NCI-H2196 treated with DMSO at 0.1 percent for 48 hours (cell line): Measurements from ENCODE around the gene CDK14.
"Not testable (repeated sequence)": the region's sequence is repeated elsewhere in the genome, so short reads cannot be mapped to it uniquely, and the experiment has no call there.

Experiments used
- DNase-seq: peaks from one replicate; lab custom pipeline; 2025; ENCODE audit not compliant: unreplicated experiment; lab: John Stamatoyannopoulos, UW

CDK14 gene

GRCh38 chr7:90777465-90777864, 181.3 kb downstream of the CDK14 start:
- DNase-seq: no peak

DNA sequence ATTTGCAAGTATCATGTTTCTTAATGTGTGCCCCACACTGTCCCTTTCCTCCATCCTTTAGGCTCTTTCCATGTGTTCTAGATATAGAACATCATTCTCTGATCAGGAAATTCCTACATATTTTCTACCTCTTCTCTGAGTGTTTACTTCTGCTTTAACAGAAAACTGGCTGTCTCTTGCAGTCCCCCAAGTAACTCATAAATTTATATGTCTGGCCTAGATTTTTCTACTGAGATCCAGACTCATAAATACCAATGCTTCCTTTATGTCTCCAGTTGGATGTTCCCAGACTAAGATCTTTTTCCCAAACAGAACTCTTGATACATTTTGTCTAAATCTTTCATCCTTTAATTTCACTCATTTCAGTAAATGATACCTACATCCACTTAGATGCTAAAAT, 181.8 kb downstream of the CDK14 start:
- DNase-seq: no peak

DNA sequence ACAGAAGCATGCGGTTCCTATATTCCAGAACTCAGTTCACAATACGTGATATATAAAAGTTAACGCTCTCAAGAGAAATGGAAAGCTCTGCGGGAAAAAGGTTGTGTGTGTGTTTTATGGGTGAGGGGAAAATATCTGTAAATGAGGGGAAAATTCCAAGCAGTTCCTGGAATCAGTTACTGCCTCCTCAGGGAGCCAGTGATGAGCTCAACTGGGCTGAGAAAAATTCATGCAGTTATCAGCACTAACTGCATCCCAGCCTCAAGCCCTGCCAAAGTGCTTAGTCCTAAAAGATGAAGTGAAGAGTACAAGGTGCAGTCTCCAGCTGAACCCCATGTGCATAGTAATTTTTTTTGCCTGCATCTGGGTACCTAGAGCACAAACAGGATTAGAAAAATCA, 191.9 kb downstream of the CDK14 start:
- DNase-seq: no peak

- no peak for DNase-seq
Observed at GRCh38 chr7:90789736-90790306, 193.7 kb downstream of the CDK14 start.

DNA sequence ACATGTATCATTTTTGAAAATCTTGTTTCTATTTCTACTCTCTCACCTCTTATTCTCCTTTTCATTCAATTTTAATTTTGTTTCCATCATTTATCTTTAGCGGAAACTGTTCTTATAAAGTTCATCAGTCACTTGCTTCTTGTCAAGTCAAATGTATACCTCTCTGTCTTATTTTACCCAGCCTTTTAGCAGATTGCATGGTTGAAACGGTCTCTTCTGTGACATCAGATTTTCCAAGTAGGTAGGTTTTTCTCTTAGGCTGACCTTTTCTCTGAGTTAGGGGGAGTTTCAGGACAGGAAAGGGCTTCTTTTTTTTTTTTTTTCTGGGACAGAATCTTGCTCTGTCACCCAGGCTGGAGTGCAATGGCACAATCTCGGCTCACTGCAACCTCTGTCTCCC, 195.5 kb downstream of the CDK14 start:
- DNase-seq: no peak

DNA sequence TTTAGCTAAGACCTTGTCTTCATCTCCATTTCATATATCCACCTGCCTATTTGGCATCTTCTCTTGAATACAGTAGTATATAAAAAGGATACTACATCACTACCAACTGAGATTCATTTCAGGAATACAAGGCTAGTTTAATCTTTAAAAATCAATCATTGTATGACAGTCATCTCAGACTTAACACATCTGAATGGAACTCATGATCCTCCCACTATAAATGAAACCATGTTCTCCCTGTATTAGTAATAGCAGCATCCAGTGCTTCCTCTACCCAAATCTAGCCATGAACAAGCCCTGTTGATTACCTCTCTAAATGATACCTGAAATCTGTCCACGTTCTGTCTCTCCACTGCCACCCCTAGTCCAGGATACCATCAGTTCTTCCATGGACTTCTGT, 196.2 kb downstream of the CDK14 start:
- DNase-seq: no peak

GRCh38 chr7:90794234-90794633, 198.1 kb downstream of the CDK14 start:
- DNase-seq: not testable (repeated sequence)

GRCh38 chr7:90797596-90797995, 201.5 kb downstream of the CDK14 start:
- no peak for DNase-seq

- DNase-seq: no peak
Observed at GRCh38 chr7:90804370-90804769, 208.2 kb downstream of the CDK14 start.

DNA sequence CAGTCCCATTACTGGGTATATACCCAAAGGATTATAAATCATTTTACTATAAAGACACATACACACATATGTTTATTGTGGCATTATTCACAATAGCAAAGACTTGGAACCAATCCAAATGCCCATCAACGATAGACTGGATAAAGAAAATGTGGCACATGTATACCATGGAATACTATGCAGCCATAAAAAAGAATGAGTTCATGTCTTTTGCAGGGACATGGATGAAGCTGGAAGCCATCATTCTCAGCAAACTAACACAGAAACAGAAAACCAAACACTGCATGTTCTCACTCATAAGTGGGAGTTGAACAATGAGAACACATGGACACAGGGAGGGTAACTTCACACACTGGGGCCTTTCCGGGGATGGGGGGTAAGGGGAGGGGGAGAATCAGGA, 219.4 kb downstream of the CDK14 start:
- DNase-seq: not testable (repeated sequence)

- DNase-seq: peak; percentile 12
Observed at GRCh38 chr7:90816511-90817142, 220.5 kb downstream of the CDK14 start.

- no peak for DNase-seq
Observed at GRCh38 chr7:90817151-90817550, 221.0 kb downstream of the CDK14 start.

DNA sequence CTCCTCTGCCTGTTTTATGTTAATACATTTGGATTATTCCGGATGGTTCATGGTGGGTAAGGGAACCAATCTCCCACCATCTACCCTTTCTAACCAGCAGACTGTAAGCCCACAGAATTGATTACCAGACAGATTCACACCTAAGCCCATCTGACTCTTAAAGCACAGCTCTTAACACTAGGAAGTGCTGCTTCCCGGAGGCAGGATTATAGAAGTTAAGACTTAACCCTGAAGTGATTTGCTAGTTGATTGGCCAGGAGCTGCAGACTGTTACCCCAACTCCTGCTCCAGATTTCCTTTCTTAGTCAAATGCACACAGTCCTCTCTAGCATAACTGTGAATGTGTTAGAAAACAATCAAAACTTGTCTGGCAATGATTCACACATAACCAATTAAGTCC, 221.7 kb downstream of the CDK14 start:
- DNase-seq: no peak

DNA sequence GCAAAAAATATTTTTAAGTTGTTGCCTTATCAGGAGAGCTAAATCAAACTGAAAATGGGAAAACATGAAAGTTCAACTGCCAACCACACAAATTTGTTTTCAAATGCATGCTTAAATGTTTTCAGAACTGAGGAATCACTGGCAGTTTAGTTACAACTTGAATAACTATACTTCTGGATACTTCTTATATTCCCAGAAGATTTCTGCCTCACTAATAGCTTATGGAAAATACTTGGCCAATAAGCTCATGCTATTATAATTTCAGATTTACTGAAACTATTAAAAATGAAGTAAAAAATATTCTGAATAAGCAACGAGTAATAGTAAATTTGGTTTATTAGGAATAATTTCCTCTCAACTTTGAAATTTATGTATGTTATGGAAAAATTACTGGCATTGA, 222.2 kb downstream of the CDK14 start:
- DNase-seq: no peak

DNA sequence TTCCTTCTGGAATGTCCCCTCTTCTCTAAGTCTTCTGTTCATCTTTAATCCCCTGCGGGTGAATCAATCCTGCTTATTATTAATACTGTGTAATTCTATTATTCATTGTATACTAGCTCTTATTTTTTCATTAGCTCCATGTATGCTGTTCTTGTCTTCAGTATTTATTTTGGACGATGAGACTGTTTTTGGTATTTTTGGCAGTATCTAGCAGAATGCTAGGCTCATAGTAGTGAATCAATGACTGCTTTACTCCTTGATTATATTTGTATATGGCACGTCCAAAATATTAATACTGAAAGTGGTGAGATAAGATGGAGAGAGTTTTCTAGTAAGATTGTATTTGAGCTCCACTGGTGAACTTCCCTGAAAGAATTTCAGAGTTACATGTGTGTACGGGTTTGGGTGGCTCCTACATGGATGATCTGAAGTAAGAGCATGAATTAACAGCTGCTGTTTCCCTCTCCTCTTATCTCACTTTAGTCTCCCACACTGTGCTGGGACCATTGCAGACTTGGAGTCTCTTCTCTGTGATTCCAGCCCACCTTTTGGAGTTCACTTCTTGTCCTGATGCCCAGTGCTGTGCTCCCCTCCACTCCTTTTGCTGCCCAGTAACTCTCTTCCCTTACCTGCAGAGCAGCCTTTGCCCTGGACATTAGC, 226.0 kb downstream of the CDK14 start:
- DNase-seq: no peak

GRCh38 chr7:90824386-90825307, 228.5 kb downstream of the CDK14 start:
- DNase-seq: no peak

DNA sequence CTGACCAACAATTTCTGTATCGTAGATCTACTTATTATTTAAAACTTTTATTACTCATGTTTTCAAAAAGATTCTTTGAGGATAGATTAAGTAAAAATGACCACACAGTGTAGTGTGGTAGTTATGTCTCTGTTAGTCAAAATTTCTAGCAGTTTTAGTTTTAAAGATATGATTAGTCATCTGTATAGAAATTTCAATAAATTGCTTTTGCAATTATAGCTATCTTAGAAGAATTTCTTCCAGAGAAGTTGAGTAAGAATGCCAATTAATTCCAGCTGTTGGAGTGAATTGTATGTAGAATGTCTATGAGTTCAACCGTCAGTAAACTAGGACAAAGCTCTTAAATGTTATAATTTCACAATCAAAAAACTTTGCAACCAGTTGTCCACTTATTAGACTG, 229.7 kb downstream of the CDK14 start:
- DNase-seq: no peak

- DNase-seq: no peak
Observed at GRCh38 chr7:90828601-90829000, 232.5 kb downstream of the CDK14 start.

DNA sequence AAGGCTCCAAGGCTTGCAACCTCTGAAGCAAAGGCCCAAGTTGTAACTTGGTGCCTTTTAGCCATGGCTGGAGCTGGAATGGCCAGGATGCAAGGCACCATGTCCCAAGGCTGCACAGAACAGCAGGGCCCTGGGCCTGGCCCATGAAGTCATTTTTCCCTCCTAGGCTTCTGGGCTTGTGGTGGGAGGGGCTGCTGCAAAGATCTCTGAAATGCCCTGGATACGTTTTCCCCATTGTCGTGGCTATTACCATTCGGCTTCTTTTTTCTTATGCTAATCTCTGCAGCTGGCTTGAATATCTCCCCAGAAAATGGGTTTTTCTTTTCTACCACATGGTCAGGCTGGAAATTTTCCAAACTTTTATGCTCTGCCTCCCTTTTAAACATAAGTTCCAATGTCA, 234.2 kb downstream of the CDK14 start:
- no peak for DNase-seq

DNA sequence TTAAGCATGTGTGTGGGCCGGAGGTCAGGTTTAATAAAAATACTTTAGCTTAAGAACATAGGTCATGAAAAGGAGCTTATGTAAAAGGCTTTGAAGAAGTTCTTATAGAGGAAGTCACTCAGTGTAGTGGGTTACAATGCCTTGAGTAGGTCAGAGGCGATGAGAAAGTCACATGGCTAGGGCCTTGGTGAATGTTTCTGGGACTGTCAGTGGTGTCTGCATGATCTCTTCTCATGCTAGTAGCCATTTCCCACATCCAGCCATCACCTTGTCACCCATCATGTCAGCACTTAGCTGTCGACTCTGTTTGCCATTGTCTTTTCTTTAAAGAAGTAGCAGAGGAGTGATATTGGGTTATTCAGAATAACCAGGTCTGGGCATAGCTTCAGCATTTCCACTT, 236.6 kb downstream of the CDK14 start:
- no peak for DNase-seq

- no peak for DNase-seq
Observed at GRCh38 chr7:90833443-90833842, 237.3 kb downstream of the CDK14 start.

- DNase-seq: no peak
Observed at GRCh38 chr7:90834771-90835170, 238.7 kb downstream of the CDK14 start.
